Type B pancreatic cell (in vitro differentiated cells): ENCODE measurements around the gene CDK6. TPM values are rescaled to one million over a fixed set of nuclear protein-coding genes. Genes with fewer than 3 reads are reported as not detected.
"Not testable (repeated sequence)": the region's sequence is repeated elsewhere in the genome, so short reads cannot be mapped to it uniquely, and the experiment has no call there.

Source experiments
- DNase-seq: peaks from one replicate; pipeline ENCODE4 v3.0.0; 2021; ENCODE audit warnings: mixed read lengths; ENCODE audit not compliant: unreplicated experiment; ENCODE audit errors: extremely low spot score
- H3K27ac Mint-ChIP-seq: 2 replicates; pipeline ENCODE4 v1.8.0; 2021; ENCODE audit warnings: mild to moderate bottlenecking, mixed read lengths
- H3K27me3 Mint-ChIP-seq: 2 replicates; pipeline ENCODE4 v1.8.0; 2021; ENCODE audit warnings: mixed read lengths
- H3K36me3 Mint-ChIP-seq: 2 replicates; pipeline ENCODE4 v1.8.0; 2021; ENCODE audit warnings: mixed read lengths
- H3K4me1 Mint-ChIP-seq: one replicate; pipeline ENCODE4 v1.8.0; 2021; ENCODE audit warnings: mixed read lengths; ENCODE audit not compliant: unreplicated experiment
- H3K4me3 Mint-ChIP-seq: 2 replicates; pipeline ENCODE4 v1.8.0; 2021; ENCODE audit warnings: mild to moderate bottlenecking, mixed read lengths
- H3K9me3 Mint-ChIP-seq: 2 replicates; pipeline ENCODE4 v1.8.0; 2021; ENCODE audit warnings: mixed read lengths
- CTCF ChIP-seq: fragments of 200-600 bp; sonication (generic); conservative IDR thresholded peaks from 2 replicates; pipeline ENCODE4 v1.5.0; 2021; ENCODE audit warnings: antibody characterized with exemption, mild to moderate bottlenecking
- total RNA-seq: library from RNA; stranded (reverse); gene quantifications from 2 replicates; pipeline ENCODE4 v1.2.1, GENCODE V29; 2021; ENCODE audit warnings: low replicate concordance

The CDK6 gene
- total RNA-seq, 1 donor from 2014 or later: 68.5 TPM

- Mint-ChIP-seq H3K4me3 (no peak overlapping the region), H3K4me1 (peaks cover 61% of the 10 kb centered on the region), H3K36me3 (peaks cover 13% of the 10 kb centered on the region), H3K9me3 (peaks cover 7% of the 10 kb centered on the region), H3K27ac (peak overlapping the region; percentile 83), H3K27me3 (no peaks in the 10 kb centered on the region)
- DNase-seq: no peak
- peak; percentile 35 for TF ChIP-seq CTCF
These were observed 72.5 kb downstream of the CDK6 start for GRCh38 chr7:92763636-92764423.

GRCh38 chr7:92762851-92763250 is 73.5 kb downstream of the CDK6 start:
- no peak for DNase-seq
- Mint-ChIP-seq H3K4me3 (no peak overlapping the region), H3K27me3 (no peaks in the 10 kb centered on the region), H3K27ac (no peak overlapping the region), H3K36me3 (peaks cover 19% of the 10 kb centered on the region), H3K9me3 (peaks cover 8% of the 10 kb centered on the region), H3K4me1 (peaks cover 59% of the 10 kb centered on the region)
- TF ChIP-seq CTCF: no peak

- no peaks in the 10 kb centered on the region for H3K27me3 Mint-ChIP-seq
- DNase-seq: no peak
- H3K27ac Mint-ChIP-seq: no peak overlapping the region
- peaks cover 24% of the 10 kb centered on the region for H3K36me3 Mint-ChIP-seq
- peaks cover 48% of the 10 kb centered on the region for H3K4me1 Mint-ChIP-seq
- peaks cover 8% of the 10 kb centered on the region for H3K9me3 Mint-ChIP-seq
- no peak for TF ChIP-seq CTCF
- no peak overlapping the region for H3K4me3 Mint-ChIP-seq
These were observed 74.8 kb downstream of the CDK6 start for GRCh38 chr7:92761391-92762097.

GRCh38 chr7:92758796-92759431 is 77.5 kb downstream of the CDK6 start:
- peak overlapping the region; percentile 22 for H3K4me3 Mint-ChIP-seq
- H3K27me3 Mint-ChIP-seq: no peaks in the 10 kb centered on the region
- peak overlapping the region; percentile 9 for H3K27ac Mint-ChIP-seq
- peaks cover 3% of the 10 kb centered on the region for H3K9me3 Mint-ChIP-seq
- peaks cover 17% of the 10 kb centered on the region for H3K36me3 Mint-ChIP-seq
- no peak for DNase-seq
- H3K4me1 Mint-ChIP-seq: peaks cover 64% of the 10 kb centered on the region
- no peak for TF ChIP-seq CTCF

- H3K4me1 Mint-ChIP-seq: peaks cover 63% of the 10 kb centered on the region
- H3K9me3 Mint-ChIP-seq, H3K4me3 Mint-ChIP-seq, H3K27ac Mint-ChIP-seq, DNase-seq, H3K27me3 Mint-ChIP-seq: not testable (repeated sequence)
- peaks cover 20% of the 10 kb centered on the region for H3K36me3 Mint-ChIP-seq
These were observed 79.0 kb downstream of the CDK6 start for GRCh38 chr7:92757311-92757910.
